Neural cell (in vitro differentiated cells): ENCODE data around the gene ACAP1. TPM values are rescaled to one million over a fixed set of nuclear protein-coding genes. Genes with fewer than 3 reads are reported as not detected.

ENCODE experiments used
- H2AFZ ChIP-seq: fragments of 200-600, 300-800 bp; sonication (generic), shearing (Covaris generic); 2 replicates; pipeline ENCODE4 v1.6.0; 2014; ENCODE audit warnings: low read depth, mild to moderate bottlenecking, antibody characterized with exemption, low read length, moderate library complexity
- H3F3A ChIP-seq: fragments of 200-600 bp; shearing (Covaris generic); 2 replicates; pipeline ENCODE4 v1.6.1; 2016; ENCODE audit warnings: mild to moderate bottlenecking, moderate library complexity, mixed read lengths, antibody characterized with exemption, low read length; ENCODE audit not compliant: insufficient read depth, poor library complexity, severe bottlenecking
- H3K27ac ChIP-seq: fragments of 200-600, 300-800 bp; sonication (generic), shearing (Covaris generic); 2 replicates; pipeline ENCODE4 v1.5.1; 2014; ENCODE audit warnings: mild to moderate bottlenecking, low read length, moderate library complexity
- H3K27me3 ChIP-seq: fragments of 300-800, 200-600 bp; sonication (generic), shearing (Covaris generic); 2 replicates; pipeline ENCODE4 v1.6.0; 2014; ENCODE audit warnings: mild to moderate bottlenecking, low read depth, low read length, moderate library complexity; ENCODE audit not compliant: insufficient read depth
- H3K36me3 ChIP-seq: fragments of 300-800, 200-600 bp; sonication (generic), shearing (Covaris generic); 2 replicates; pipeline ENCODE4 v1.5.1; 2014; ENCODE audit warnings: mild to moderate bottlenecking, antibody characterized with exemption, low read length, moderate library complexity; ENCODE audit not compliant: insufficient read depth
- H3K4me2 ChIP-seq: fragments of 300-800, 200-600 bp; sonication (generic), shearing (Covaris generic); 2 replicates; pipeline ENCODE4 v1.6.0; 2014; ENCODE audit warnings: mild to moderate bottlenecking, low read length
- H3K4me3 ChIP-seq: fragments of 300-800, 200-600 bp; sonication (generic), shearing (Covaris generic); 2 replicates; pipeline ENCODE4 v1.5.1; 2014; ENCODE audit warnings: mild to moderate bottlenecking, low read length, moderate library complexity
- H3K79me2 ChIP-seq: fragments of 200-600 bp; shearing (Covaris generic); replicated peaks from 2 replicates; pipeline ENCODE4 v1.6.0; 2014; ENCODE audit warnings: mild to moderate bottlenecking, low read length, moderate library complexity; ENCODE audit not compliant: insufficient read depth
- H3K9ac ChIP-seq: fragments of 300-800, 200-600 bp; sonication (generic), shearing (Covaris generic); 2 replicates; pipeline ENCODE4 v1.6.1; 2016; ENCODE audit warnings: mild to moderate bottlenecking, low read length, mixed read lengths
- H3K9me2 ChIP-seq: fragments of 200-600 bp; shearing (Covaris generic); 2 replicates; pipeline ENCODE4 v1.6.1; 2016; ENCODE audit warnings: mild to moderate bottlenecking, low read length, mixed read lengths; ENCODE audit not compliant: insufficient read depth
- H3K9me3 ChIP-seq: fragments of 200-600, 300-800 bp; sonication (generic), shearing (Covaris generic); 2 replicates; pipeline ENCODE4 v1.6.1; 2016; ENCODE audit warnings: mild to moderate bottlenecking, mixed run types, low read length, moderate library complexity, mixed read lengths
- H4K20me1 ChIP-seq: fragments of 200-600 bp; shearing (Covaris generic); 2 replicates; pipeline ENCODE4 v1.6.1; 2016; ENCODE audit warnings: mild to moderate bottlenecking, mixed run types; ENCODE audit not compliant: insufficient read depth
- EP300 ChIP-seq: fragments of 450-650 bp; conservative IDR thresholded peaks from 2 replicates; pipeline ENCODE4 v1.6.1; 2014; ENCODE audit warnings: antibody characterized with exemption, mild to moderate bottlenecking, moderate library complexity; ENCODE audit not compliant: poor library complexity, severe bottlenecking
- MXI1 ChIP-seq: fragments of 450-650 bp; conservative IDR thresholded peaks from 2 replicates; pipeline ENCODE4 v1.6.1; 2014; ENCODE audit warnings: antibody characterized with exemption, mild to moderate bottlenecking; ENCODE audit not compliant: poor library complexity, severe bottlenecking
- POLR2AphosphoS5 ChIP-seq: IDR thresholded peaks from 2 replicates; pipeline ENCODE4 v1.6.1; 2012
- RAD21 ChIP-seq: fragments of 450-650 bp; conservative IDR thresholded peaks from 2 replicates; pipeline ENCODE4 v1.6.1; 2014; ENCODE audit warnings: antibody characterized with exemption, mild to moderate bottlenecking, moderate library complexity
- SMC3 ChIP-seq: fragments of 450-650 bp; conservative IDR thresholded peaks from 2 replicates; pipeline ENCODE4 v1.6.1; 2014; ENCODE audit warnings: antibody characterized with exemption, mild to moderate bottlenecking, moderate library complexity; ENCODE audit not compliant: poor library complexity
- polyA plus RNA-seq: library from polyadenylated mRNA; depleted of rRNA; stranded (reverse); fragments of >200 nt; gene quantifications from 2 replicates; pipeline ENCODE4 v1.2.3, GENCODE V29; 2014
- TF ChIP-seq, protein P1 (sequence below): IDR thresholded peaks from 2 replicates; pipeline ENCODE4 v1.6.1; 2012; ENCODE audit warnings: borderline replicate concordance

The ACAP1 gene
- polyA plus RNA-seq, 1 donor from 2014 or later: 0.66 TPM

DNA sequence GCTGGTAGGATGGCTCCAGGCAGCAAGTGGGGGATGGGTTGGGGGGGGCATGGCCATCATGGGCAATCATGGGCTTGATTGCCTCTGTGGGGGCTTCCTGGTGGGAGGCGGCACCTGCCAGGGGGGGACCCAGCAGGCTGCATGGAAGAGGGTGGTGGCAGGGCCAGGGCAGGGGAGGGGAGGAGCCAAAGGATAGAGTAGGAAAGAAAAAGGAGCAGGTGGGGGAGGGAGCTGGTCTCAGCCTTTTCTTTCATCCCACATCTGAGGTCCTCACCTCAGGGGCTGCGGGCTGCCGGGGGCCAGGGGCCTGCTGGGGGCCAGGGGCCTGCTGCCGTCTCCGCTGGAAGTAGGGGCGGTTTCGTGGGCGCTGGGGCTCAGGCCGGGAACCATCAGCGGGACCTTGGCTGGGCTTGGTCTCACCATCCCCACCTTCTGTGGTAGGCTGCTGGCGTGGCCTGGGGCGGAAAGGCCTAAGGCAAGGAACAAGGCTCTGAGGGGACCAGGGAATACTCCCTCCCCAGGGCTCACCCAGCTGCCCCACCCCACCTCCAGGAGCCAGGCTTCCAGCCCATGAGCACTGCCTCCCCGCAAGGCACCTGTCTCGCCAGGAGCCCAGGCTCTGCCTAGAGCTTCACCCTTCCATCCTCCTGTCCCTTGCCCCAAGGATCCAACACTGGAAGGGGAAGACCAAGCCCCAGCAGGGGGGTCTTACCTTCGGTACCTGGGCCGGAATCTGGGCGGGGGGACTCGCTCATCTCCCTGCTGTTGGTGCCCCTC, 46.9 kb upstream of the ACAP1 start:
- no peaks in the 10 kb centered on the region for H3K9me2 ChIP-seq
- no peak overlapping the region for H2AFZ ChIP-seq
- no peak overlapping the region for H3K4me2 ChIP-seq
- TF ChIP-seq MXI1 (no peak), POLR2AphosphoS5 (no peak), EP300 (no peak)
- H3K9ac ChIP-seq: no peak overlapping the region
- no peak overlapping the region for H3K4me3 ChIP-seq
- H3K79me2 ChIP-seq: no peaks in the 10 kb centered on the region
- no peaks in the 10 kb centered on the region for H3K9me3 ChIP-seq
- H3K27ac ChIP-seq: no peak overlapping the region
- H4K20me1 ChIP-seq: no peaks in the 10 kb centered on the region
- no peaks in the 10 kb centered on the region for H3F3A ChIP-seq
- H3K36me3 ChIP-seq: no peaks in the 10 kb centered on the region
- peaks cover 28% of the 10 kb centered on the region for H3K27me3 ChIP-seq

DNA sequence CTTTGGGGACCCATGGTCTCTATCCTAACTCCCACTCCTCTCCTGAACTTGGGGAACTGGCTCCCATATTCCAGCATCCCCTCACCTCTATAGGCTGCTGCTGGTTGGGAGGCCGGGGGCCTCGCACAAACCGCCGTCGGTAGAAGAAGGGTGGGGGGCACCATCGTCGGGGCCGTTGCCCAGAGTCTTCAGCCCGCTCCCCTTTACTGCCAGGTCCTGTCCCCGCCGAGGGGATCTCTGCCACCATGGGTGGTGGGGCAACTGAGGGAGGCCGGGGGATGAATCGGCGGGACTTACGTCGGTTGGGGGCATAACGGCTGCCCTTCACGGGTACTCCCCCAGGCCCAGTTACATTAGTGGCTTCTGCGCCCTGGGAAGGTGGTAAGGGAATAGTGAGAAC, 46.2 kb upstream of the ACAP1 start:
- Histone ChIP-seq H3K9ac (no peak overlapping the region), H3K36me3 (no peaks in the 10 kb centered on the region), H4K20me1 (no peaks in the 10 kb centered on the region), H3K27me3 (peaks cover 34% of the 10 kb centered on the region), H3K79me2 (no peaks in the 10 kb centered on the region), H3K4me2 (no peak overlapping the region), H3K9me3 (no peaks in the 10 kb centered on the region), H3K4me3 (no peak overlapping the region), H3K9me2 (no peaks in the 10 kb centered on the region), H3K27ac (no peak overlapping the region), H2AFZ (no peak overlapping the region), H3F3A (no peaks in the 10 kb centered on the region)
- no peak for TF ChIP-seq RAD21

DNA sequence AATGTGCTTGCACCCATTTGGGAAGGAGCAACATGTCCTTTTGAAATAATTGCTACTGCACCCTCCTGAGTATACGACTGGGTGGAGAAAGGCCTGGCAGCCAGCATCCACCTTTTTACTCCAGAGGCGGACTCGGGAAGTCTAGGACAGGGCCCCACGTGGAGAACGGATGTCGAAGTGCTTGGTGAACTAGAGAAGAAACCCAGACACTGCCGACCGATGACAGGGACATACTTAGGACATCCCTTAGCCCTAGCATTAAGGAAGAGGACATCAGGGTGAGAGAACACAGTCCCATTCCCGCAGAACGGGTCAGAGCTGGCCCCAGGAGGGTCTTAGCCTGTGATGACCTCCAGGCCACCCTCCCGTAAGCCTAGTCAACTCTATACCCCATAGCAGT, 45.6 kb upstream of the ACAP1 start:
- Histone ChIP-seq H3K9me3 (no peaks in the 10 kb centered on the region), H3F3A (no peaks in the 10 kb centered on the region), H3K27me3 (peaks cover 39% of the 10 kb centered on the region), H3K9ac (no peak overlapping the region), H3K4me2 (no peak overlapping the region), H3K36me3 (no peaks in the 10 kb centered on the region), H3K27ac (no peak overlapping the region), H3K9me2 (no peaks in the 10 kb centered on the region), H4K20me1 (no peaks in the 10 kb centered on the region), H3K79me2 (no peaks in the 10 kb centered on the region), H3K4me3 (no peak overlapping the region), H2AFZ (no peak overlapping the region)
- TF ChIP-seq MXI1 (no peak), EP300 (no peak), SMC3 (no peak)
- TF ChIP-seq, protein P1, sequence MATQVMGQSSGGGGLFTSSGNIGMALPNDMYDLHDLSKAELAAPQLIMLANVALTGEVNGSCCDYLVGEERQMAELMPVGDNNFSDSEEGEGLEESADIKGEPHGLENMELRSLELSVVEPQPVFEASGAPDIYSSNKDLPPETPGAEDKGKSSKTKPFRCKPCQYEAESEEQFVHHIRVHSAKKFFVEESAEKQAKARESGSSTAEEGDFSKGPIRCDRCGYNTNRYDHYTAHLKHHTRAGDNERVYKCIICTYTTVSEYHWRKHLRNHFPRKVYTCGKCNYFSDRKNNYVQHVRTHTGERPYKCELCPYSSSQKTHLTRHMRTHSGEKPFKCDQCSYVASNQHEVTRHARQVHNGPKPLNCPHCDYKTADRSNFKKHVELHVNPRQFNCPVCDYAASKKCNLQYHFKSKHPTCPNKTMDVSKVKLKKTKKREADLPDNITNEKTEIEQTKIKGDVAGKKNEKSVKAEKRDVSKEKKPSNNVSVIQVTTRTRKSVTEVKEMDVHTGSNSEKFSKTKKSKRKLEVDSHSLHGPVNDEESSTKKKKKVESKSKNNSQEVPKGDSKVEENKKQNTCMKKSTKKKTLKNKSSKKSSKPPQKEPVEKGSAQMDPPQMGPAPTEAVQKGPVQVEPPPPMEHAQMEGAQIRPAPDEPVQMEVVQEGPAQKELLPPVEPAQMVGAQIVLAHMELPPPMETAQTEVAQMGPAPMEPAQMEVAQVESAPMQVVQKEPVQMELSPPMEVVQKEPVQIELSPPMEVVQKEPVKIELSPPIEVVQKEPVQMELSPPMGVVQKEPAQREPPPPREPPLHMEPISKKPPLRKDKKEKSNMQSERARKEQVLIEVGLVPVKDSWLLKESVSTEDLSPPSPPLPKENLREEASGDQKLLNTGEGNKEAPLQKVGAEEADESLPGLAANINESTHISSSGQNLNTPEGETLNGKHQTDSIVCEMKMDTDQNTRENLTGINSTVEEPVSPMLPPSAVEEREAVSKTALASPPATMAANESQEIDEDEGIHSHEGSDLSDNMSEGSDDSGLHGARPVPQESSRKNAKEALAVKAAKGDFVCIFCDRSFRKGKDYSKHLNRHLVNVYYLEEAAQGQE: no peak
